ENCODE results near the gene SCN5A. TPM values are rescaled to one million over a fixed set of nuclear protein-coding genes. Genes with fewer than 3 reads are reported as not detected.

Gene SCN5A
- total and polyA plus RNA-seq, 2 of the 13 experiments (the other 11 are each of a cell fraction or from before 2014, with no cell fraction given) = 0.22 TPM; not detected in 1

GRCh38 chr3:38617586-38617985 lies 31.9 kb downstream of the SCN5A start:
- FAIRE-seq = no peak
- intact Hi-C loops (cut with micrococcal nuclease; ENCODE audit: unreplicated experiment) = no loop called here
- H3K4me2 ChIP-seq (ENCODE audit: low read depth, low read length) = no peak overlapping the region
- no peak overlapping the region for H3K4me3 ChIP-seq (replicated peaks in 1 of 3; ENCODE audit: insufficient read depth in 1 of 3, low read depth in 2 of 3, low read length in 3 of 3)
- no peaks in the 10 kb centered on the region for H3K36me3 ChIP-seq (replicated peaks in 1 of 2; ENCODE audit: control insufficient read depth in 1 of 2, insufficient read depth in 2 of 2, low read length in 2 of 2)
- peaks cover 3 to 65% of the 10 kb centered on the region in 2 experiments for H3K27me3 ChIP-seq (ENCODE audit: control insufficient read depth in 1 of 2, insufficient read depth in 2 of 2, low read length in 2 of 2)
- ATAC-seq = no peak
- ChIA-PET POLR2A (no interaction called here), CTCF (ENCODE audit: low intra/inter-chr PET ratio, low total read pairs) (no interaction called here)
- H3K9ac ChIP-seq (ENCODE audit: insufficient read depth, low read depth, low read length) = no peak overlapping the region
- WGBS (ENCODE audit: low lambda C conversion rate) = 0% methylated on average over 2 of the region's 5 CpGs
- in situ Hi-C loops (cut with HindIII; ENCODE audit: extremely low pct_ligation_motif_present, low pct_unique_long_range_greater_than_20kb) = no loop called here
- H3K27ac ChIP-seq (ENCODE audit: extremely low read length, insufficient read depth, low read length) = no peak overlapping the region
- no peak for DNase-seq (ENCODE audit: low spot score)
- H4K20me1 ChIP-seq (ENCODE audit: insufficient read depth, low read length) = no peaks in the 10 kb centered on the region
- no peaks in the 10 kb centered on the region for H3K9me3 ChIP-seq (ENCODE audit: low read length)
- BruUV-seq (replicated peaks) = no TSS peak
- no peaks in the 10 kb centered on the region for H3K4me1 ChIP-seq (ENCODE audit: insufficient read depth, low read length)
- no peak overlapping the region for H2AFZ ChIP-seq (ENCODE audit: low read length)
- no peaks in the 10 kb centered on the region for H3K79me2 ChIP-seq (ENCODE audit: insufficient read depth, low read length)
- TF ChIP-seq ZNF225 (CRISPR knock-in tag; IDR thresholded peaks at IDR 0.05) (no peak), EED (CRISPR knock-in tag; IDR thresholded peaks at IDR 0.05) (no peak), PREB (CRISPR knock-in tag; IDR thresholded peaks at IDR 0.05) (no peak), ZBTB1 (CRISPR knock-in tag; IDR thresholded peaks at IDR 0.05; ENCODE audit: borderline replicate concordance) (no peak), ARID3A (IDR thresholded peaks at IDR 0.05; ENCODE audit: low read depth, low read length) (no peak), IRF1 (CRISPR knock-in tag; IDR thresholded peaks at IDR 0.05; ENCODE audit: low read depth) (no peak), SRF (IDR thresholded peaks at IDR 0.05; ENCODE audit: low read depth, low read length) (no peak), SMAD9 (CRISPR knock-in tag; IDR thresholded peaks at IDR 0.05) (no peak), ZNF280B (CRISPR knock-in tag; IDR thresholded peaks at IDR 0.05; ENCODE audit: borderline replicate concordance) (no peak), NR2F1 (CRISPR knock-in tag; IDR thresholded peaks at IDR 0.05) (no peak), ZNF569 (CRISPR knock-in tag; IDR thresholded peaks at IDR 0.05; ENCODE audit: borderline replicate concordance) (no peak), HNRNPK (IDR thresholded peaks at IDR 0.05; ENCODE audit: low read depth, low read length, poor library complexity, severe bottlenecking) (no peak), ZNF350 (CRISPR knock-in tag; IDR thresholded peaks at IDR 0.05; ENCODE audit: borderline replicate concordance, low read depth) (no peak), LCORL (IDR thresholded peaks at IDR 0.05) (no peak), LCORL (CRISPR knock-in tag; IDR thresholded peaks at IDR 0.05) (no peak), HOXA5 (CRISPR knock-in tag; IDR thresholded peaks at IDR 0.05) (no peak), ZBTB38 (CRISPR knock-in tag; IDR thresholded peaks at IDR 0.05) (no peak), ZNF710 (CRISPR knock-in tag; IDR thresholded peaks at IDR 0.05; ENCODE audit: borderline replicate concordance) (no peak), ZNF24 (IDR thresholded peaks at IDR 0.05) (no peak)
